NK-92 (cell line): ENCODE data around the gene PRKAR2B.

Experiments
- DNase-seq: peaks from one replicate; lab custom pipeline; 2025; ENCODE audit not compliant: unreplicated experiment; lab: John Stamatoyannopoulos, UW

PRKAR2B gene

DNA sequence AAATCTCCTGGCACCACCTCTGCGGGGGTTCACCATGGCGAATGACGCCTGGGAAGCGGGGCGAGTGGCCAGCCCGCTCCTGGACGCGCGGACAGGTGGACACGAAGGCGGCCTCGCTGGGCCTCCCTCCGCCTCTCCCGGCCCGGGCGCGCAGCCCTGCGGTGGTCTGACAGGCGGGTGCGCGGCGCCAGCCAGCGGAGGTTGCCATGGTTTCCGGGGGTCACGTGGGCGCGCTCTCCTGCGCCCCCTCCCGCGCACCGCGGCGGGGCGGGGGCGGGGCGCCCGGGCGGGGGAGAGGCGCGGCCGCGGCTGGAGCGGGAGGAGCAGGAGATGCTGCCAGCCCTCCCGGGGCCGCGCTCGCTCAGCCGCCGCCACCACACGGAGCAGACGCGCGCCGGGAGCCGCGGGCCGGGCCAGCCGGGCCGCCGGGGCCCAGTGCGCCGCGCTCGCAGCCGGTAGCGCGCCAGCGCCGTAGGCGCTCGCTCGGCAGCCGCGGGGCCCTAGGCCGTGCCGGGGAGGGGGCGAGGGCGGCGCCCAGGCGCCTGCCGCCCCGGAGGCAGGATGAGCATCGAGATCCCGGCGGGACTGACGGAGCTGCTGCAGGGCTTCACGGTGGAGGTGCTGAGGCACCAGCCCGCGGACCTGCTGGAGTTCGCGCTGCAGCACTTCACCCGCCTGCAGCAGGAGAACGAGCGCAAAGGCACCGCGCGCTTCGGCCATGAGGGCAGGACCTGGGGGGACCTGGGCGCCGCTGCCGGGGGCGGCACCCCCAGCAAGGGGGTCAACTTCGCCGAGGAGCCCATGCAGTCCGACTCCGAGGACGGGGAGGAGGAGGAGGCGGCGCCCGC lies at the start of gene PRKAR2B:
PRKAR2B (plus strand) TSS at position 359 of the 848 bp plus-strand sequence; CDS start at position 562, 203 bp downstream.
- DNase-seq, result no peak

GRCh38 chr7:106994833-106995232 lies 49.7 kb upstream of the PRKAR2B start:
- no peak for DNase-seq

- DNase-seq, result no peak
These were observed 46.8 kb upstream of the PRKAR2B start for GRCh38 chr7:106997487-106998271.

DNA sequence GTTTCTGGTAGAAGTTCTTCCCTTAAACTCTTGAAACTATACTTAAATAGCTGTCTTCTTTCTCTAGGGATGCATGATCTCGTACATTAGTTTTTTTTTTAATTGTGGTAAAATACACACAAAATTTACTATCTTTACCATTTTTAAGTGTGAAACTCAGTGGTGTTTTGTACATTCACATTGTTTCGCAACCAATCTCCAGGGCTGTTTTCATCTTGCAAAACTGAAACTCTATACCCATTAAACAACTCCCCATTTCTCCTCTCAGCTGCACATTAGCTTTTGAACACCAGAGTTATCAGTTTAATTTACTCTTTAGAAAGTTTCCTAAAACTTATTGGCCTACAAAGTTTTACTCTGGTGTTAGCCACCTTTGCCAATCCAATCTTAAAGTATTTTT lies 45.5 kb upstream of the PRKAR2B start:
- DNase-seq, result no peak

DNA sequence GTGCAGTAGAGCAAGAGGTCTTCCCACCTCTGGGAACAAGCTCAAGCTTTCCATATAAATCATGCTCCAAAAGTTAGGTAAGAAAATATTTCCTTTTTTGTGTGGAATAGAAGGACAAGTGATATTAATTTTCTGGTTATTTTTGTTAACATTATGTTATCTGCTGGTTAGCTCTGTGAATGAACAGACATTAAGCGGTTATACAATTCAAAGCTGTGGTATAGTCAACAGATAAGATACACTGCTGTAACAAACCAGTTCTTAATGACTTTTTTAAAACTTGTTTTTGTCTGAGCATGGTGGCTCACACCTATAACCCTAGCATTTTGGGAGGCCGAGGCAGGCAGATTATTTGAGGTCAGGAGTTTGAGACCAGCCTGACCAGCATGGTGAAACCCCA lies 43.0 kb upstream of the PRKAR2B start:
- no peak for DNase-seq

- no peak for DNase-seq
These were observed 42.4 kb upstream of the PRKAR2B start for GRCh38 chr7:107002126-107002525.

GRCh38 chr7:107002529-107002998 lies 41.9 kb upstream of the PRKAR2B start:
- DNase-seq, result no peak

GRCh38 chr7:107007007-107007891 lies 37.3 kb upstream of the PRKAR2B start:
- DNase-seq, result no peak

GRCh38 chr7:107007892-107008287 lies 36.6 kb upstream of the PRKAR2B start:
- no peak for DNase-seq

- no peak for DNase-seq
These were observed 34.7 kb upstream of the PRKAR2B start for GRCh38 chr7:107009846-107010203.

DNA sequence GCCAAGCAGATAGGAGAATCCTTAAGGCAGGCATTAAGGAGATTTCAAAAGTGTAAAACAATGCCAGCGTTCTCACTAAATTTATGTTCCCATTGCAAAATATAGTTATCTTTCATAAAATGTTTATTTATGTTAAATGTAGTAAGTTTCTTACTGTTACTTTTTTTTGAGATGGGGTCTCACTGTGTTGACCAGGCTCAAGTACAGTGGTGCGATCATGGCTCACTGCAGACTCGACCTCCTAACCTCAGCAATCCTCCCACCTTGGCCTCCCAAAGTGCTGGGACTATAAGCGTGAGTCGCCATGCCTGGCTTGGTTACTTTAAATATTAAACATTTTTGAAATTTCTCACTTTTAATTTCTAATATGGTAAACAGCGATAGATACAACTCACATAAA lies 31.8 kb upstream of the PRKAR2B start:
- no peak for DNase-seq

DNA sequence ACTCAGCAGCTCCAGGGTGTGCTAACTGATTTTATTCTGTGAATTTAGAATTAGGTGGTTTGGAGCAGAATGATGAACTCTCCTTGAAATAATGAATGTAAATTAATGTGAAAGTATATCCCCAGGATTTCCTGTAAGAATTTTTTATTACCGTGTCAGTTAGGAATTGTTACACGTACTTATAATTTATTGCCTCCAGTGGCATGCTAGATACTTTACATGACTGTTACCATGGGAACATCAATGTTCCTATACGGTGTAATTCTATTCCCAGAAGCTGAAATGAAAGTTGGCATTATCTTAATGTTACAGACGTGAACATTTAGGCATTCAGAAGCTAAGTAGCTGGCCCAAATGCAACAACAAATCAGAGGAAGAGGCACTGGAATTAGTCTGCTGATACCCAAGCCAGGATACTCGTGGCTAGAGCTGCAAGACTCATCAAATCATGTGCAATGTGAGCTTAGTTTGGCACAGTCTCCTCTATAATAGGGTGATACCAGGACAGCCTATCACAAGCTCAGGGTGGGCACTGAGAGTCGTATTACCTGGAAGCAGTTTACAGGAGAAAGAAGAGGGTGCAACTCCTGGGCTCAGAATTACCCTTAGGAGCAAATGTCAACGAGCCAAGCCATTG lies 30.0 kb upstream of the PRKAR2B start:
- no peak for DNase-seq

- DNase-seq, result no peak
These were observed 28.2 kb upstream of the PRKAR2B start for GRCh38 chr7:107016312-107016711.

- DNase-seq, result no peak
These were observed 26.4 kb upstream of the PRKAR2B start for GRCh38 chr7:107017965-107018719.

- no peak for DNase-seq
These were observed 24.1 kb upstream of the PRKAR2B start for GRCh38 chr7:107020400-107020799.

DNA sequence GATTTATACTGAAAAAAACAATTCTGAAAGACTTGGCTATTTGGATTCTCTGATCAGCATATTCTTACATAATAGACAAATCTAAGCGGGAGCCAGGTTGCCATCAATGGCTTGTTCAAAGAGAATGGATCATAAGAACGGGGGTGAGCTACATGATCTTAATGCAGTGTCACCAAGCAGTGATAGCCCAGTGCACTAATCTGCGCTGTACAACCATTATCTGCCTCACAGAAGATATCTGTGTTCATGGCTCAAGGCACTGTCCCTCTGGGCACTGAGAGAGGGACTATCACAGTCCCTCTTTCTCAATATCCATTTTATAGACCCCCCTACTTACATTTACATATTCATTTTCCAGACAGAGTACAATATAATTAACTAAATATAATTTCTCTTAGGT lies 22.9 kb upstream of the PRKAR2B start:
- no peak for DNase-seq

- no peak for DNase-seq
These were observed 20.9 kb upstream of the PRKAR2B start for GRCh38 chr7:107023522-107024151.

- DNase-seq, result no peak
These were observed 19.6 kb upstream of the PRKAR2B start for GRCh38 chr7:107024906-107025305.

DNA sequence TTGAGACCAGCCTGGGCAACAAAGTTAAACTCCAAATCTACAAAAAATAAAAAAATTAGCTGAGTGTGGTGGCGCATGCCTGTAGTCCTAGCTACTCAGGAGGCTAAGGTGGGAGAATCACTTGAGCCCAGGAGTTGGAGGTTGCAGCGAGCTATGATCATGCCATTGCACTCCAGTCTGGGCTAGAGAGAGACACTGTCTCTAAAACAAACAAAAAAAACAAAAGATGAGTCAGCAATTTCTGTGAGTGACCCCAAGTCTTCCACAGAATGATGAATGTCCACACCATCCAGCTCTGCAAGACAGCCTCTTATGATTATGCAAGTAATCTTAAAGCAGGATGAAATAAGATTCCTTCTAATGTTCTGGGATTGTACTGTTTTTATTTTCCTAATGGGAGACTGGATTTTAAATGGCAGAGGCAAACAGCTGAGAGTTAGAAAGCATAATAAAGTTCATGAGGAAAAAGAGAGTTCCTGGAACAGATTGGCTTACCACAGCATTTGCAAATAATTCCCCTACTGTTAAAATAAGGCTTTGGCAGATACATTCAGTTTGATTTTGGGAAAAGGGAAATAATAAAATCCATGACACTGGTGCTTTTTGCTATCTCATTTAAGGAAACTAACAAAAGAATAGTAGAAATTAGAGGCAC lies 18.9 kb upstream of the PRKAR2B start:
- DNase-seq, result no peak
